ENCODE results near the gene CMA1.
"Not testable (repeated sequence)": the region's sequence is repeated elsewhere in the genome, so short reads cannot be mapped to it uniquely, and the experiment has no call there.

CMA1 gene, protein sequence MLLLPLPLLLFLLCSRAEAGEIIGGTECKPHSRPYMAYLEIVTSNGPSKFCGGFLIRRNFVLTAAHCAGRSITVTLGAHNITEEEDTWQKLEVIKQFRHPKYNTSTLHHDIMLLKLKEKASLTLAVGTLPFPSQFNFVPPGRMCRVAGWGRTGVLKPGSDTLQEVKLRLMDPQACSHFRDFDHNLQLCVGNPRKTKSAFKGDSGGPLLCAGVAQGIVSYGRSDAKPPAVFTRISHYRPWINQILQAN

GRCh38 chr14:24508155-24508840, at the start of gene CMA1:
Gene CMA1 (minus strand): TSS chr14:24508265. CDS start chr14:24508235, 30 bp downstream.
- DNase-seq: no peak

DNA sequence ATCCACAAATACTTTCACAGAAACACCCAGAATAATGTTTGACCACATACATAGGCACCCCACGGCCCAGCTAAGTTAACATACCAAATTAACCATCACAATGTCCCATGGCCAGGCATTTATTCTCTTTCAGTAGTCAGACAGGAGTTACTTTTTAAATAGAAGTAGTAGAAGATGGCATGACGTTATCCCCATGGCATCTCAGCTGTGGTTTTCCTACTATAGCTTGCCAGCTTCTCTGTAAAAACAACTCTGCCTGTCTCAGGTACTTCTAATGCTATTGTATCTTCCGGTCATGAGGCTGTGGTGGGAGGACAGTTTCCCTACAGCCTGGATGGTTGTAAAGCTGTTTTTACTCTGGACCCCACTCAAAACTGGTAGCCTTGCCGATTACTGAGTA, 48.7 kb upstream of the CMA1 start:
- DNase-seq: no peak

- DNase-seq: not testable (repeated sequence)
Observed at GRCh38 chr14:24549064-24549463, 41.0 kb upstream of the CMA1 start.

- no peak for DNase-seq
Observed at GRCh38 chr14:24542346-24542936, 34.4 kb upstream of the CMA1 start.

DNA sequence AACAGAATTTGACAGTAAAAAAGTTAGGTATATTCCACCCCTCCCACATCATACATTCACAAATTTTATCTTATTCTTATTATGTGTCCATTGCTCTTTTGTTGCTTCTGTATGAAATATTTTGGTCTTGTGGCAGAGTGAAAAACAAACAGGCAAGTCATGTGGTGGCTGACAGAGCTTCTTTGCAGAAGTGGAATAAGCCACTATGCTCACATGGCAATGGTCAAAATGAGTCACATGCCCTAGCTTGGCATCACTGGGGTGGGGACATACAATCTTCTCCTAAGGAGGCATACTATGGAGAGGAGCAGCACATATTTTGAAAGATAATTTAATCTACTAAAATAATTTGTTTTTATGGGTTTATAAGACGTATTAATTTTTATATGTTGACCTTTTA, 27.7 kb upstream of the CMA1 start:
- no peak for DNase-seq

DNA sequence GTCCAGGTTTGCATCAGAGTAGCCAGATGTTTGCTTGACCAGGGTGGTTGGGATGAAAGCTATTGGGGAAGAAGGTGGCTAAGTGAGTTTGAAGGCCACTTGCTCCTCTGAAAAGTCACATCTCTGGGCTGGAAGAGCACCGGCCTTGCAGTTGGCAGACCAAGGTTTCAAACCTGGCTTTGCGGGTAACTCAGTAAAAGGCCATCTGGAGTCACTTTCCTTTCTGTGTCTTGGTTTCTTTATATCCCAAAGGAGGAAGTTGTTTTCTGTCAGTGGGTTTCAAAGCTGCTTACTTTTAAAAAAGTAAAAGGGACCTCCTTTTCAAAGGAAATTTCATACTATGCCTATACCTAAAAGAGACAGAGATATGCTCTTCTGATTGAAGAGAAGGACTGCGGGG, 26.2 kb upstream of the CMA1 start:
- no peak for DNase-seq

DNA sequence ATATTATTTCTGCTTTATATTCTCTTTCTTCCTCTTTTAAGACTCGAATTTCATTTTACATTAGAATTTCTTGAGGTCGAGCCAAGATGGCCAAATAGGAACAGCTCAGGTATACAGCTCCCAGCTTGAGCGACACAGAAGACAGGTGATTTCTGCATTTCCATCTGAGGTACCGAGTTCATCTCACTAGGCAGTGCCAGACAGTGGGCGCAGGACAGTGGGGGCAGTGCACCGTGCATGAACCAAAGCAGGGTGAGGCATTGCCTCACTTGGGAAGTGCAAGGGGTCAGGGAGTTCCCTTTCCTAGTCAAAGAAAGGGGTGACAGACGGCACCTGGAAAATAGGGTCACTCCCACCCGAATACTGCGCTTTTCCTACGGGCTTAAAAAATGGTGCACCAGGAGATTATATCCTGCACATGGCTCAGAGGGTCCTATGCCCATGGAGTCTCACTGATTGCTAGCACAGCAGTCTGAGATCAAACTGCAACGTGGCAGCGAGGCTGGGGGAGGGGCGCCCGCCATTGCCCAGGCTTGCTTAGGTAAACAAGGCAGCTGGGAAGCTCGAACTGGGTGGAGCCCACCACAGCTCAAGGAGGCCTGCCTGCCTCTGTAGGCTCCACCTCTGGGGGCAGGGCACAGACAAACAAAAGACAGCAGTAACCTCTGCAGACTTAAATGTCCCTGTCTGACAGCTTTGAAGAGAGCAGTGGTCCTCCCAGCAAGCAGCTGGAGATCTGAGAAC, 18.0 kb upstream of the CMA1 start:
- DNase-seq: not testable (repeated sequence)

DNA sequence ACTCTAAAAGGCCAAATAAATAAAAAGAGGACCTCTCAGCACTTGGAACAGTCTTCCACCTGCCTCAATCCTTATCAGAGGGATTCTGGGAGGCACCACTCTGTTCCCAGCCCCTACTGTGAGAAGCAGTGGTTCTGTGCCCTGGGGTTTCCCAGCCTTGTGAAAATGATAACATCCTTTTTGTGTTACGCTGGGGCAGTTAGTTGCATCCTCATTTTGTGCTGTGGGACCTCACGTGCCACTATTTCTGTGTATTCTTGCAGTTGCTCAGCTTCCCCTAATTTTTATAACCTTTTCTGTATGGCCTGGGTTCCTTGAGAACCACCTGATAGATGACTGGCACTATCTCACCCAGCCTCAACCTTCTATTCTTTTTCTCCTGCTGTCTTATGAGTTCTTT, 10.8 kb upstream of the CMA1 start:
- DNase-seq: no peak

DNA sequence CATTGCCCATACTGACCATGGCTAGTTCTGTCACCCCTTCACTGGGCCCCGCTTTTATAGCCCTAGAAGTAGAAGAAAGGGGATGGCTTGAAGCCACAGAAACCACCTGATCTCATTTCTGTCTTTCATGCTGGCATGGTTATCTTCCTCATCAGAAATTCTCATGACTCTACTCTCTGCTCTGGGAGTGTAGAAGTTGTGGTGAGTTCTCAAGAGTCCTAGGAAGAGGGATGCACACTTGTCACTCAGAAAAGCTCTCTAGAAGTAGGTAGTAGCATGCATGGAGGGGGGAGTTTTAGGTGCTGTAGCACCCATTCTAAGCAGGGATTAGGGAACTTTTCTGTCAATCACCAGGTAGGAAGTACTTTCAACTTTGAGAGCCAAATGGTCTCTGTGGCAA, 6.1 kb upstream of the CMA1 start:
- DNase-seq: no peak

DNA sequence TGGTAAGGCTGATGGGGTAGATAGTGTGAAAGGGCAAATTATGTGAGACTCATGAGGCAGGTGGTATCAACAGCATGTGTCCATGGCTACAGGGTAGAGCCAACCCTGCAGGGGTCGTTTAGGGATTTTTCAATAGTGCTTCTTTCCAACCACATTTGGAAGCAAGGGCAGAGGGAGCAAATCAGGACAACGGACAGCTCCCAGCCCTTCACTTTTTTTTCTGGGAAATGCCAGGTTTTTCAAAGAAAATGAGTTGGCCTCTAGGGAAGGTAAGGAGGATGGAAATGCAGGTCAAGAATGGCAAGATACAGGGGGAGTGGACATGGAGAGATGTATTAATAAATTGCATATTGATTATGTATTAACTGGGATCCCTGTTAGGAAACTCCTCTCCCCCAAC, 4.9 kb upstream of the CMA1 start:
- DNase-seq: no peak

GRCh38 chr14:24506443-24506842, 1.6 kb downstream of the CMA1 start:
- no peak for DNase-seq

DNA sequence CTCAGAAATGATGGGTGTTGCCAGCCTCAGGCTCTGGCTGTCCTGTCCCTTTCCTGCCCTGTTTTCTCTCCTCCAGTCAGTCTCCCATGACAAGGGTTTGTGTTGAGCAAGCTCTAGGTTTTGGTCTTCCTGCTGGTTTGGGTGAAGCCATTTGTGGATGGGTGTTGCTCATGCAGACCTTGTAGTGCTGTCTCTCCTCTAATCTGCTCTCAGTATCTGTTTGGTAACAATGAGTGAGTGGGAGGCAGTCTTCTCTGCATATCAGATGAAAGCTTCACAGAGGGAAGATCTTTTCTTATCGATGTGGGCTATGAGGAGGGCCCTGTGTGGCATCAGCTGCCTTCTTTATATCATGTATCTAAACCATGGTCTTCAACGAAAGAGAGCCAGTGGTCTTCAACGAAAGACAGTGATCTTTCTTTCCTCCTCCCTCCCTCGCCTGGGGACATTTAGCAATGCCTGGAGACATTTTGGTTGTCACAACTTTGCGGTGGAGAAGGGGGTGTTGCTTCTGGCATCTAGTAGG, 3.6 kb downstream of the CMA1 start:
- DNase-seq: no peak

DNA sequence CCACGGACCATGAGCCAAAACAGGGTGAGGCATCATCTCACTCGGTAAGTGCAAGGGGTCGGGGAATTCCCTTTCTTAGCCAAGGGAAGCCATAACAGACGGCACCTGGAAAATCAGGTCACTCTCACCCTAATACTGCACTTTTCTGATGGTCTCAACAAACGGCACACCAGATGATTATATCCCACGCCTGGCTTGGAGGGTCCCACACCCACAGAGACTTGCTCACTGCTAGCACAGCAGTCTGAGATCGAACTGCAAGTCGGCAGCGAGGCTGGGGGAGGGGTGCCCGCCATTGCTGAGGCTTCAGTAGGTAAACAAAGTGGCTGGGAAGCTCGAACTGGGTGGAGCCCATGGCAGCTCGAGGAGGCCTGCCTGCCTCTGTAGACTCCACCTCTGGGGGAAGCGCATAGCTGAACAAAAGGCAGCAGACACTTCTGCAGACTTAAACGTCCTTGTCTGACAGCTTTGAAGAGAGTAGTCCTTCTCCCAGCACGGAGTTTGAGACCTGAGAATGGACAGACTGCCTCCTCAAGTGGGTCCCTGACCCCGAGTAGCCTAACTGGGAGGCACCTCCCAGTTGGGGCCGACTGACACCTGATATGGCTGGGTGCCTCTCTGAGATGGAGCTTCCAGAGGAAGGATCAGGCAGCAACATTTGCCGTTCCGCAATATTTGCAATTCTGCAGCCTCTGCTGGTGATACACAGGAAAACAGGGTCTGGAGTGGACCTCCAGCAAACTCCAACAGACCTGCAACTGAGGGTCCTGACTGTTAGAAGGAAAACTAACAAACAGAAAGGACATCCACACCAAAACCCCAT, 16.3 kb downstream of the CMA1 start:
- DNase-seq: not testable (repeated sequence)

DNA sequence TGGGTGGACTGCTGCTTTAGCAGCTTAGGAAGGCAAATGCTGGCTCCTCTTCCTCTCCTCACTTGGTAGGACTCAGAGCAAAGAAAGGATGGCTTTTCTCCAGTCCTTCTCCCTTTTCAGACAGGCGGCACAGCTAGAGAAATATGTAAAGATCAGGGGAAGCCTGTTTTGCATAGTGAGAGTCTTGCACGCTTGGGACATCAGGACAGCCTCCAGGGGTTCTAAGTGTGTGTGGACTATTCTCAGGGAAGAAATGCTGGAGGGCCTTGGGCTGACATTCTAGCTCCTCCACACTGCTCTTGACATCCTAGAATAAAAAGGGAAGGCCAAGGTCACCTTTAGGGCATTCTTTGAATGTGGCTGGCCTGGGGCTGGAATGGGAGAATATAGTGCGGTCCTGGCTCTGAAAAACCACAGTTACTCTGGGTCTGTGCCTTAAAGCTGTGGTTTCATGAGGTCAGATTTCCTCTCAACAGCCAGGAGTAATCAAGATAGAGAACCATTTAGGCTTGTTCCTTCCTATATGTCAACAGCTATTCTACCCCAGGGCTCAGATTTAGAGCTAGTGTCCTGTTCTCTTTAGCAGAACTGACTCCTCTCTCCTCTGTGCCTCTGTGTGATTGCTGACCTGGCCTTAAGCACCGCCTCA, 24.3 kb downstream of the CMA1 start:
- no peak for DNase-seq

GRCh38 chr14:24482699-24483303, 25.3 kb downstream of the CMA1 start:
- not testable (repeated sequence) for DNase-seq

- no peak for DNase-seq
Observed at GRCh38 chr14:24481622-24482324, 26.3 kb downstream of the CMA1 start.

GRCh38 chr14:24479999-24480398, 28.1 kb downstream of the CMA1 start:
- not testable (repeated sequence) for DNase-seq

- no peak for DNase-seq
Observed at GRCh38 chr14:24475261-24475660, 32.8 kb downstream of the CMA1 start.

DNA sequence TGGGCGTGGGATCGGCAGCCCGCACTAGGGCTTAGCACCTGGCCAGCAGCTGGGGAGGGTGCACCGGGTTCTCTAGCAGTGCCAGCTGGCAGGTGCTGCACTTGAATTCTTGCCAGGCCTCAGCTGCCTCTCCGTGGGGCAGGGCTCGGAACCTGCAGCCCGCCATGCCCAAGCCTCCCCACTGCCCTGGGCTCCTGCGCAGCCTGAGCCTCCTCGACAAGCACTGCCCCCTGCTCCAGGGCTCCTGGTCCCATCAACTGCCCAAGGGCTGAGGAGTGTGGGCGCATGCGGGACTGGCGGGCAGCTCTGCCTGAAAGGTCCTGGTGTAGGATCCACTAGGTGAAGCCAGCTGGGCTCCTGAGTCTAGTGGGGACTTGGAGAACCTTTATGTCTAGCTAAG, 34.9 kb downstream of the CMA1 start:
- no peak for DNase-seq

DNA sequence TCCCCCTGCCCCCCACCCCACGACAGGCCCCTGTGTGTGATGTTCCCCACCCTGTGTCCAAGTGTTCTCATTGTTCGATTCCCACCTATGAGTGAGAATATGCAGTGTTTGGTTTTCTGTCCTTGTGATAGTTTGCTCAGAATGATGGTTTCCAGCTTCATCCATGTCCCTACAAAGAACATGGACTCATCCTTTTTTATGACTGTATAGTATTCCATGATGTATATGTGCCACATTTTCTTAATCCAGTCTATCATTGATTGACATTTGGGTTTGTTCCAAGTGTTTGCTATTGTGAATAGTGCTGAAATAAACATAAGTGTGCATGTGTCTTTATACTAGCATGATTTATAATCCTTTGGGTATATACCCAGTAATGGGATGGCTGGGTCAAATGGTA, 37.6 kb downstream of the CMA1 start:
- DNase-seq: not testable (repeated sequence)

All from C1 segment of cervical spinal cord (tissue), 14 donors.